ENCODE measurements around the gene MARCHF3. TPM values are rescaled to one million over a fixed set of nuclear protein-coding genes. Genes with fewer than 3 reads are reported as not detected.

The MARCHF3 gene
- total and polyA plus RNA-seq, 2 donors from 2014 or later: 1.5 to 8.0 TPM

- Histone ChIP-seq H3K27ac (ENCODE audit: low read depth in 2 of 2, low read length in 2 of 2) (no peak overlapping the region), H3K9ac (ENCODE audit: low read length in 3 of 3) (no peak overlapping the region), H3K4me1 (ENCODE audit: control insufficient read depth in 2 of 3, insufficient read depth in 2 of 3, low read depth in 1 of 3, low read length in 3 of 3) (peaks cover 0 to under 1% (median 0%) of the 10 kb centered on the region in 3 donors), H3K36me3 (ENCODE audit: control insufficient read depth in 2 of 3, insufficient read depth in 3 of 3, low read length in 3 of 3) (no peaks in the 10 kb centered on the region), H3K4me3 (ENCODE audit: low read length in 3 of 3) (no peak overlapping the region), H3K9me3 (ENCODE audit: control insufficient read depth in 2 of 3, insufficient read depth in 1 of 3, low read length in 3 of 3) (no peaks in the 10 kb centered on the region), H3K27me3 (ENCODE audit: control insufficient read depth, insufficient read depth, low read length) (no peaks in the 10 kb centered on the region)
- no peak for FAIRE-seq
- intact Hi-C loops (cut with DNase I): no loop called here
- DNase-seq: no peak
- TF ChIP-seq CTCF (IDR thresholded peaks at IDR 0.05; ENCODE audit: borderline replicate concordance, extremely low read depth, insufficient read depth): no peak
These were observed 167.0 kb downstream of the MARCHF3 start for GRCh38 chr5:126863402-126863801.

DNA sequence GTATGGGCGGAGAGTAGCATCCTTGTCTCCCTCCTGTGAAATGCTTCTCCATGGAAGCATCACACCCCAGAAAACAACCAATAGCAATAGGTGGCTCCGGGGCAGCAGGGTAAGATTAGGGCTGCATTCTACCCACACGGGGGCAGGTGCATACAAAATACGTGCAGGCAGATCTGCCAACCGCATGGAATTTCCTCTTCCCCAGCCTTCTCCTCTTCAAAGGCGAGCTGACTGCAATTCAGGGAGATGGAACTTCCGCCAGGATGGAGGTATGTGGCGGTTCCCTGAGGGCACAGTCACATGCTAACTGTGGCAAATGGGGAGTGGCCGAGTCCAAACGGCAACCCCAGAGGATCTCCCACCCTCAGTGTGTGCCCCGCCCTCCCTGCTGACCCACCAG, 171.9 kb downstream of the MARCHF3 start:
- DNase-seq: peak in 1 of 5 donors; percentile 32
- no peak overlapping the region for H3K27ac ChIP-seq (ENCODE audit: low read depth in 2 of 2, low read length in 2 of 2)
- H3K36me3 ChIP-seq (ENCODE audit: control insufficient read depth in 2 of 3, insufficient read depth in 3 of 3, low read length in 3 of 3): no peaks in the 10 kb centered on the region
- H3K4me1 ChIP-seq (ENCODE audit: control insufficient read depth in 2 of 3, insufficient read depth in 2 of 3, low read depth in 1 of 3, low read length in 3 of 3): no peaks in the 10 kb centered on the region
- TF ChIP-seq CTCF (IDR thresholded peaks at IDR 0.05; ENCODE audit: borderline replicate concordance, extremely low read depth, insufficient read depth): no peak
- H3K9me3 ChIP-seq (ENCODE audit: control insufficient read depth in 2 of 3, insufficient read depth in 1 of 3, low read length in 3 of 3): no peaks in the 10 kb centered on the region
- H3K27me3 ChIP-seq (ENCODE audit: control insufficient read depth, insufficient read depth, low read length): no peaks in the 10 kb centered on the region
- intact Hi-C loops (cut with DNase I): no loop called here
- no peak for FAIRE-seq
- H3K9ac ChIP-seq (ENCODE audit: low read length in 3 of 3): no peak overlapping the region
- no peak overlapping the region for H3K4me3 ChIP-seq (ENCODE audit: low read length in 3 of 3)

GRCh38 chr5:126857472-126858410, 172.6 kb downstream of the MARCHF3 start:
- intact Hi-C loops (cut with DNase I): no loop called here
- no peak for TF ChIP-seq CTCF (IDR thresholded peaks at IDR 0.05; ENCODE audit: borderline replicate concordance, extremely low read depth, insufficient read depth)

More at GRCh38 chr5:126857472-126858410, 172.6 kb downstream of the MARCHF3 start:
- no peak overlapping the region for H3K27ac ChIP-seq (ENCODE audit: low read depth in 2 of 2, low read length in 2 of 2)
- H3K4me1 ChIP-seq (ENCODE audit: control insufficient read depth in 2 of 3, insufficient read depth in 2 of 3, low read depth in 1 of 3, low read length in 3 of 3): no peaks in the 10 kb centered on the region
- H3K9me3 ChIP-seq (ENCODE audit: control insufficient read depth in 2 of 3, insufficient read depth in 1 of 3, low read length in 3 of 3): no peaks in the 10 kb centered on the region
- peak in 1 of 5 donors; percentile 43 for DNase-seq
- no peaks in the 10 kb centered on the region for H3K27me3 ChIP-seq (ENCODE audit: control insufficient read depth, insufficient read depth, low read length)
- H3K9ac ChIP-seq (ENCODE audit: low read length in 3 of 3): no peak overlapping the region
- FAIRE-seq: no peak
- no peak overlapping the region for H3K4me3 ChIP-seq (ENCODE audit: low read length in 3 of 3)
- no peaks in the 10 kb centered on the region for H3K36me3 ChIP-seq (ENCODE audit: control insufficient read depth in 2 of 3, insufficient read depth in 3 of 3, low read length in 3 of 3)
